Aorta (tissue), 5 donors: Measurements from ENCODE around the gene DNASE2. TPM values are rescaled to one million over a fixed set of nuclear protein-coding genes. Genes with fewer than 3 reads are reported as not detected.

Experiments used
- ATAC-seq: fragments of 200-7000 bp; cut with Tn5 transposase; one replicate; pipeline ENCODE4 v1.9.1; 2022; ENCODE audit warnings: moderate library complexity; ENCODE audit not compliant: low FRiP score
- DNase-seq, 2 donors: peaks; one replicate each; pipeline ENCODE4 v3.0.0-alpha.2; 2020
- H3K27ac ChIP-seq, 2 donors: one replicate each; pipeline ENCODE4 v1.5.1; 2013; ENCODE audit warnings: low read length in 2 of 2, mild to moderate bottlenecking in 2 of 2, moderate library complexity in 2 of 2, control low read depth in 1 of 2, inconsistent platforms in 1 of 2, low read depth in 1 of 2
- H3K27me3 ChIP-seq, 2 donors: one replicate each; pipeline ENCODE4 v1.6.1; 2013; ENCODE audit warnings: control low read depth in 1 of 2, low read length in 1 of 2, mild to moderate bottlenecking in 1 of 2, moderate library complexity in 1 of 2; ENCODE audit not compliant: insufficient read depth in 2 of 2, control insufficient read depth in 1 of 2
- H3K36me3 ChIP-seq, 2 donors: one replicate each; pipeline ENCODE4 v1.6.1; 2013; ENCODE audit warnings: control low read depth in 1 of 2, low read length in 1 of 2, mild to moderate bottlenecking in 1 of 2; ENCODE audit not compliant: insufficient read depth in 2 of 2, control insufficient read depth in 1 of 2
- H3K4me1 ChIP-seq, 2 donors: one replicate each; pipeline ENCODE4 v1.6.1; 2013; ENCODE audit warnings: low read length in 2 of 2, control low read depth in 1 of 2, mild to moderate bottlenecking in 1 of 2, moderate library complexity in 1 of 2; ENCODE audit not compliant: insufficient read depth in 2 of 2, control insufficient read depth in 1 of 2
- H3K4me3 ChIP-seq, 2 donors: one replicate each; pipeline ENCODE4 v1.5.1; 2013; ENCODE audit warnings: low read length in 2 of 2, control low read depth in 1 of 2, mild to moderate bottlenecking in 1 of 2
- H3K9me3 ChIP-seq: one replicate; pipeline ENCODE4 v1.6.1; 2013; ENCODE audit warnings: mild to moderate bottlenecking, low read length; ENCODE audit not compliant: control insufficient read depth
- WGBS, 2 donors: extraction: QIAGEN DNeasy Blood & Tissue Kit; methylation state at CpG; one replicate each; pipeline ENCODE4 v1.1.7; 2013; 5-methylcytosine and 5-hydroxymethylcytosine counted together
- intact Hi-C, 2 donors: fragments of 100-400 bp; cut with DNase I; formaldehyde crosslinking; loops; one replicate each; pipeline versions ENCODE4 v1.14.2 to v1.15.0; 2022
- polyA plus RNA-seq, 2 donors: library from polyadenylated mRNA; stranded (reverse); fragments of 200-250 nt; gene quantifications; one replicate each; pipeline ENCODE4 v1.2.3, GENCODE V29; 2013
- total RNA-seq, 2 donors: library from RNA; stranded (reverse); fragmentation: NEBNext Ultra II Directional; extraction: Animal tissue kit (Norgen Biotek cat#: 25700); gene quantifications; one replicate each; pipeline ENCODE4 v1.2.1, GENCODE V29; 2021
- donor health status: healthy with polysubstance abuse.
- donor health status: Bipolar disorder and iron deficiency.
- donor health status: DM: no; HTN: no; CAD: no.
- donor health status: DM: no; HTN: no; CAD: no.
- donor health status: DM: yes; HTN: yes; CAD: no.

DNASE2 gene
- total and polyA plus RNA-seq, 4 donors: 26.8 to 49.9 (median 33.4) TPM

DNA sequence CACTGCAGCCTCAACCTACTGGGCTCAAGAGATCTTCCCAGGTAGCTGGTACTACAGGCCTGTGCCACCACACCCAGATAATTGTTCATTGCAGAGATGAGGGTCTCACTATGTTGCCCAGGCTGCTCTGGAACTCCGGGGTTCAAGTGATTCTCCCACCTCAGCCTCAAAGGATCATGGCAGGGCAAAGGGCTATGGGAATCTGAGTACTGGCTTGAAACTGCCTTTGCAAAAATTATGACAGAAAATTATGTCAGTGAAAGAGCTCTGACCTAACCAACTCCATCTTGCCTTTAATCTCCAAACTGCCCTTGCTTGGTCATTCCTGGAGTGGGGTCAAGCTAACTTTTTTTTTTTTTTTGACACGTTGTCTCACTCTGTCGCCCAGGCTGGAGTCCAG lies 1.3 kb upstream of the DNASE2 start:
- Histone ChIP-seq H3K9me3 (peaks cover 2% of the 10 kb centered on the region), H3K4me1 (no peaks in the 10 kb centered on the region), H3K36me3 (peaks cover 0 to 3% of the 10 kb centered on the region in 2 donors), H3K4me3 (no peak overlapping the region), H3K27ac (no peak overlapping the region), H3K27me3 (no peaks in the 10 kb centered on the region)
- 74 to 83% methylated on average over 3 of the region's 3 CpGs for WGBS, 2 donors
- DNase-seq (no peak), ATAC-seq (no peak)
- intact Hi-C loops: no loop called here

DNA sequence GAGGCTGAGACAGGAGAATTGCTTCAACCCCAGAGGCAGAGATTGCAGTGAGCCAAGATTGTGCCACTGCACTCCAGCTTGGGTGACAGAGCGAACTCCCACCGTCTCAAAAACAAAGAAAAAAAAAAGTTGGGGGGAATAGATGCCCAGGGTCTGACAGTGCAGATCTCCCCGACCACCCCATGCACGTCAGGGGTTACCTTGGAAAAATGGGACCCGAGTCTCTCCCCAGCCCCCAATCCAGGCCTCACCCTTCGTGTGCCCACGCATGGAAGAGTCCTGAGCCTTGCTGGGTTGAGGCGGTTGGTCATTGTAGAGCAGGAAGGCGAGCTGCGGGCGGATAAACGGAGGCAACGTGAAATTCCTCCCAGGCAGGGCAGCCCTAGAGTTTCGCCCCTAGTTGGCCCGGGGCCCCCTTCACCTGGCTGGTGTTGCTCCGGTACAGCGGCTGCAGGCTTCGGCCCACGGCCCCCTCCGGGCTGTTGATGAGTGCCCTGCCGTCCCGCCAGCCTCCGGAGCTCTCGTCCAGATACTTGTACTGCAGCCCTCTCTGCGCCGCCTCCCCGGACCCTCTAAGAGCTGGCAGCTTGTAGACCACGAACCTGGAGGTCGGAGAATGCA lies 588 bp downstream of the DNASE2 start:
- DNase-seq (peak; percentile 70 to 82), ATAC-seq (peak; percentile 66)
- Histone ChIP-seq H3K27me3 (no peaks in the 10 kb centered on the region), H3K36me3 (peaks cover 0 to 5% of the 10 kb centered on the region in 2 donors), H3K9me3 (peaks cover 2% of the 10 kb centered on the region), H3K4me1 (no peaks in the 10 kb centered on the region), H3K4me3 (peak overlapping the region; percentile 60 to 61), H3K27ac (peak overlapping the region; percentile 71 to 91)
- intact Hi-C loops: no loop called here
- WGBS, 2 donors: 8 to 10% methylated on average over 29 of the region's 29 CpGs

DNA sequence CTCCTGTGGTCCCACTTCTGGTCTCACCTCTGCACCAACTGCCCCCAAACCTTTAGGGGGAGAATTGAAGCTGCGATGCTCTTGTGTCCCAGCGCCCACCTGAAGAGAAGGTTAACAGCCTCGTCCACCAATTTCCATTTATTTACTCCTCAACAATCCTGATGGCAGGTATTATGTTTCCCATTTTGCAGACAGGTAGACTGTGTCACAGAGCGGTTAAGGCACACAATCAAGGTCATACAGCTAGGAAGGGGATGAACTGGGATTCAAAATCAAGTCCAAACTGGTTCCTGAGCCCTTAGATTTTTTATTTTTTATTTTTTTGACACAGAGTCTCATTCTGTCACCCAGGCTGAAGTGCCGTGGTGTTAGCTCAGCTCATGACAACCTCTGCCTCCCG lies 6.2 kb downstream of the DNASE2 start:
- no peaks in the 10 kb centered on the region for H3K9me3 ChIP-seq
- intact Hi-C loops: no loop called here
- no peak overlapping the region for H3K27ac ChIP-seq
- ATAC-seq (no peak), DNase-seq (no peak)
- H3K27me3 ChIP-seq: no peaks in the 10 kb centered on the region
- WGBS, 2 donors: 94 to 96% methylated on average over 6 of the region's 6 CpGs
- H3K36me3 ChIP-seq: peaks cover 0 to 5% of the 10 kb centered on the region in 2 donors
- no peak overlapping the region for H3K4me3 ChIP-seq
- no peaks in the 10 kb centered on the region for H3K4me1 ChIP-seq

DNA sequence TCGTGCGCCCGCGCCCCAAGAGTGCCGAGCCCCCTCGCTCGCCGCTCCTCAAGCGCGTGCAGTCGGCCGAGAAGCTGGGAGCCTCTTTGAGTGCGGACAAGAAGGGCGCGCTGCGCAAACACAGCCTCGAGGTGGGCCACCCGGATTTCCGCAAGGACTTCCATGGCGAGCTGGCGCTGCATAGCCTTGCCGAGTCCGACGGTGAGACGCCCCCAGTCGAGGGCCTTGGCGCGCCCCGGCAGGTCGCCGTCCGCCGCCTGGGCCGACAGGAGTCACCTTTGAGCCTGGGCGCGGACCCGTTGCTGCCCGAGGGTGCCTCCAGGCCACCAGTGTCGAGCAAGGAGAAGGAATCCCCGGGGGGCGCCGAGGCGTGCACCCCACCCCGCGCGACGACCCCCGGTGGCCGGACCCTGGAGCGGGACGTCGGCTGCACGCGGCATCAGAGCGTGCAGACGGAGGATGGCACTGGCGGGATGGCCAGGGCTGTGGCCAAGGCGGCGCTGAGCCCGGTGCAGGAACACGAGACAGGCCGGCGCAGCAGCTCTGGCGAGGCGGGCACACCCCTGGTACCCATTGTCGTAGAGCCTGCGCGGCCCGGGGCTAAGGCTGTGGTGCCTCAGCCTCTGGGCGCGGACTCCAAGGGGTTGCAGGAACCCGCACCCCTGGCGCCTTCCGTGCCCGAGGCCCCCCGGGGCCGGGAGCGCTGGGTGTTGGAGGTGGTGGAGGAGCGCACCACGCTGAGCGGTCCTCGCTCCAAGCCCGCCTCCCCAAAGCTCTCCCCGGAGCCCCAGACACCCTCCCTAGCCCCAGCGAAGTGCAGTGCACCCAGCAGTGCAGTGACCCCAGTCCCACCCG lies 7.1 kb downstream of the DNASE2 start:
- Histone ChIP-seq H3K9me3 (no peaks in the 10 kb centered on the region), H3K4me1 (no peaks in the 10 kb centered on the region), H3K27ac (no peak overlapping the region), H3K36me3 (peaks cover 0 to 5% of the 10 kb centered on the region in 2 donors), H3K4me3 (no peak overlapping the region), H3K27me3 (no peaks in the 10 kb centered on the region)
- peak in 1 of 2 donors; percentile 42 for DNase-seq
- intact Hi-C loops: no loop called here
- 87 to 88% methylated on average over 79 to 86 of the region's 86 CpGs for WGBS, 2 donors
- peak; percentile 26 for ATAC-seq

DNA sequence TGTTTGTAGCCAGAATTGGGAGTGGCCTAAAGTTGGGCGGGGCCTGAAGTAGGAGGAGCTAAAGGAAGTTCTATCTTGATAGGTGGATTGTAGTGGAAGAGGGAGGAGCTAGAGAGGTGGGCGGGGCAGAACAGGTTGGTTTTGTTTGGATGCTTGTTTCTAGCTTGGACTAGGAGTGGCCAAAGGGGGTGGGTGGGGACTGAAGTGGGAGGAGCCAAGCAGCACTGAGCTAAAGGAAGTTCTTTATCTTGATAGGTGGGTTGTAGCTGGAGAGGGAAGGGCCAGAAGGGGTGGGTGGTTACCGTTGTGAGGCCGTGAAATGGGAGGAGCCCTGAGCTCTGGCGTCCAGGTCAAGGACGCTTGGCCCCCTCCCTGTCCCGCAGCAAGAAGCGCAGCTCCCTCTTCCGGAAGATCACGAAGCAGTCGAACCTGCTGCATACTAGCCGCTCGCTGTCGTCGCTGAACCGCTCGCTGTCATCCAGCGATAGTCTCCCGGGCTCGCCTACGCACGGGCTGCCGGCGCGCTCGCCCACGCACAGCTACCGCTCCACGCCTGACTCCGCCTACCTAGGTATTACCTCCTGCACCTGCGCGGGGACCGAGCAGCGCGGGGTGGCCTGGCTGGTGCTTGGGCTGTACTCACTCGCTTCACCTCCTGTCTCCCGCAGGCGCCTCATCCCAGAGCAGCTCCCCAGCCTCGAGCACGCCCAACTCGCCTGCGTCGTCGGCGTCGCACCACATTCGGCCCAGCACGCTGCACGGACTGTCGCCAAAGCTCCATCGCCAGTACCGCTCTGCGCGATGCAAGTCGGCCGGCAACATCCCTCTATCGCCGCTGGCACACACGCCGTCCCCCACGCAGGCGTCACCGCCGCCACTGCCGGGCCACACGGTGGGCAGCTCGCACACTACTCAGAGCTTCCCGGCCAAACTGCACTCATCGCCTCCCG lies 8.0 kb downstream of the DNASE2 start:
- Histone ChIP-seq H3K27ac (no peak overlapping the region), H3K4me1 (no peaks in the 10 kb centered on the region), H3K9me3 (no peaks in the 10 kb centered on the region), H3K4me3 (no peak overlapping the region), H3K36me3 (peaks cover 0 to 2% of the 10 kb centered on the region in 2 donors), H3K27me3 (no peaks in the 10 kb centered on the region)
- ATAC-seq: peak; percentile 37
- peak in 1 of 2 donors; percentile 76 for DNase-seq
- intact Hi-C loops: no loop called here
- 46 to 50% methylated on average over 65 to 70 of the region's 70 CpGs for WGBS, 2 donors

DNA sequence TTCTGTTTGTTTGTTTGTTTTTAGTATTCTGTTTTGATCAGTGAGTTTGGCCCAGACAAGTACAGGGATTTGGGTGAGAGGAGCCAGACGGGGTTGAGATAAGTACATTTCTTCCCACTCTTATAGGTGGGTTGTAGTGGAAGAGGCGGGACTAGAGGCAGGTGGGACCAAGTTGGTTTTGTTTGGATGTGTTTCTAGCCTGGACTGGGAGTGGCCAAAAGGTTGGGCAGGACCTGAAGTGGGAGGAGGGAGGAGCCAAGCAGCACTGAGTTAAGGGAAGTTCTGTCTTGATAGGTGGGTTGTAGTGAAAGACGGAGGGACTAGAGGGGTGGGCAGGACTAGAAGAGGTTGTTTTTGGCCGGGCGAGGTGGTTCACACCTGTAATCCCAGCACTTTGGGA lies 9.0 kb downstream of the DNASE2 start:
- peak in 1 of 2 donors; percentile 19 for DNase-seq
- peaks cover 0 to 2% of the 10 kb centered on the region in 2 donors for H3K36me3 ChIP-seq
- ATAC-seq: no peak
- no peaks in the 10 kb centered on the region for H3K4me1 ChIP-seq
- H3K4me3 ChIP-seq: no peak overlapping the region
- intact Hi-C loops: no loop called here
- no peak overlapping the region for H3K27ac ChIP-seq
- 90 to 92% methylated on average over 5 of the region's 5 CpGs for WGBS, 2 donors
- H3K9me3 ChIP-seq: no peaks in the 10 kb centered on the region
- no peaks in the 10 kb centered on the region for H3K27me3 ChIP-seq

DNA sequence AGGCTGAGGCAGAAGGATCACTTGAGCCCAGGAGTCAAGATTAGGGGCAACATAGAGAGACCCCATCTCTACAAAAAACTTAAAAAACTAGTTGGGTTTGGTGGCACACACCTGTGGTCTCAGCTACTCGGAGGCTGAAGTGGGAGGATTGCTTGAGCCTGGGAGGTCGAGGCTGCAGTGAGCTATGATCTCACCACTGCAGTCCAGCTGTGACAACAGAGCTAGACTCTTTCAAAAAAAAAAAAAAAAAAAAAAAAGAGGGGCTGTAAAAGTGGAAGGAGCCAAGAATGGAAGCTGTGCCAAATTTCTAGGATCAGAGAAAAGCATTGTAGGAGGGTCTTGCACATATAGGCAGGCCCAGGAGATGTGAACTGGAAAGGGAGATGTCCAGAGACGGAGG lies 9.6 kb downstream of the DNASE2 start:
- Histone ChIP-seq H3K27ac (no peak overlapping the region), H3K36me3 (peaks cover 0 to 2% of the 10 kb centered on the region in 2 donors), H3K4me3 (no peak overlapping the region), H3K9me3 (no peaks in the 10 kb centered on the region), H3K27me3 (no peaks in the 10 kb centered on the region), H3K4me1 (no peaks in the 10 kb centered on the region)
- ATAC-seq: no peak
- intact Hi-C loops: no loop called here
- 64 to 76% methylated on average over 3 of the region's 3 CpGs for WGBS, 2 donors
- peak in 1 of 2 donors; percentile 9 for DNase-seq

DNA sequence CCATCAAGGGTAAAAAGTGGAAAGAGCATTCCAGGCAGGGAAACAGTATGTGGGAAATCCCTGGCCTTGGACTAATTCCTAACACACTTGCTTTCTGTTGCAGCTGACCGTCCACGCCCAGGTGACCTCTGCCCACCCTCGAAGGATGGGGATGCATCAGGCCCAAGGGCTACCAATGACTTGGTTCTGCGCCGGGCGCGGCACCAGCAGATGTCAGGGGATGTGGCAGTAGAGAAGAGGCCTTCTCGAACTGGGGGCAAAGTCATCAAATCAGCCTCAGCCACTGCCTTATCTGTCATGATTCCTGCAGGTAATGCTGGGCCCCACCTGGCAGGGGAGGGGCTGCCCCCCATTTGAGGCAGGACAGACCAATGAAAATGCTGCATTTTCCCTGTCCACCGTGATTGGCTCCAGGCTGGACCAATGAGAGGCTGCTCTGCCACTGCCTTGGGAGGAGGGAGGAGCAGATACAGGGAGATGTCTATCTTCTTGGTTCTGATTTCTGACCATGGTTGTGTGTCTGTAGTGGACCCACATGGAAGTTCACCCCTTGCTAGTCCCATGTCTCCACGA lies 12.6 kb downstream of the DNASE2 start:
- intact Hi-C loops: no loop called here
- WGBS, 2 donors: 94 to 96% methylated on average over 10 of the region's 10 CpGs
- H3K4me3 ChIP-seq: no peak overlapping the region
- ATAC-seq (no peak), DNase-seq (no peak)
- no peaks in the 10 kb centered on the region for H3K27me3 ChIP-seq
- H3K9me3 ChIP-seq: no peaks in the 10 kb centered on the region
- no peaks in the 10 kb centered on the region for H3K36me3 ChIP-seq
- H3K4me1 ChIP-seq: no peaks in the 10 kb centered on the region
- no peak overlapping the region for H3K27ac ChIP-seq
